ENCODE measurements around the gene TIPARP. TPM values are rescaled to one million over a fixed set of nuclear protein-coding genes. Genes with fewer than 3 reads are reported as not detected.

TIPARP gene
- total and polyA plus RNA-seq, 2 donors (not counting 1 experiment from before 2014, with no cell fraction given) = 11.2 to 42.5 TPM

- H3K4me3 Mint-ChIP-seq = no peak overlapping the region
- Histone ChIP-seq H3K9ac (ENCODE audit: low read length) (no peak overlapping the region), H3K4me3 (ENCODE audit: control extremely low read depth in 1 of 5, extremely low read depth in 1 of 5, insufficient read depth in 1 of 5, low read depth in 2 of 5, low read length in 4 of 5) (no peak overlapping the region), H3K79me2 (ENCODE audit: control insufficient read depth, insufficient read depth, low read length) (no peaks in the 10 kb centered on the region), H3K27ac (ENCODE audit: low read length in 2 of 2) (no peak overlapping the region), H2AFZ (ENCODE audit: insufficient read depth, low read depth, low read length, poor library complexity, severe bottlenecking) (no peak overlapping the region), H3K4me1 (ENCODE audit: control insufficient read depth in 2 of 2, insufficient read depth in 2 of 2, low read length in 2 of 2) (no peaks in the 10 kb centered on the region), H4K20me1 (ENCODE audit: control insufficient read depth, insufficient read depth, low read length, poor library complexity, severe bottlenecking) (no peaks in the 10 kb centered on the region), H3K4me2 (replicated peaks; ENCODE audit: low read depth, low read length, poor library complexity, severe bottlenecking) (no peak overlapping the region), H3K27me3 (replicated peaks in 1 of 4; ENCODE audit: control extremely low read depth in 1 of 4, control insufficient read depth in 3 of 4, insufficient read depth in 4 of 4, low read length in 3 of 4) (no peaks in the 10 kb centered on the region), H3K36me3 (replicated peaks in 1 of 2; ENCODE audit: control extremely low read depth in 1 of 2, control insufficient read depth in 1 of 2, extremely low read depth in 1 of 2, insufficient read depth in 2 of 2, low read length in 1 of 2) (no peaks in the 10 kb centered on the region), H3K9me3 (ENCODE audit: control extremely low read depth in 1 of 3, control insufficient read depth in 2 of 3, insufficient read depth in 1 of 3, low read length in 2 of 3) (no peaks in the 10 kb centered on the region)
- H3K27ac Mint-ChIP-seq = no peak overlapping the region
- ATAC-seq (ENCODE audit: low read depth) (no peak), DNase-seq (no peak)
- POLR2A ChIA-PET = no interaction called here
- no peak for TF ChIP-seq EZH2 (IDR thresholded peaks at IDR 0.05; ENCODE audit: borderline replicate concordance, insufficient read depth, low read depth, low read length, poor library complexity, severe bottlenecking)
- TF ChIP-seq, protein P1, sequence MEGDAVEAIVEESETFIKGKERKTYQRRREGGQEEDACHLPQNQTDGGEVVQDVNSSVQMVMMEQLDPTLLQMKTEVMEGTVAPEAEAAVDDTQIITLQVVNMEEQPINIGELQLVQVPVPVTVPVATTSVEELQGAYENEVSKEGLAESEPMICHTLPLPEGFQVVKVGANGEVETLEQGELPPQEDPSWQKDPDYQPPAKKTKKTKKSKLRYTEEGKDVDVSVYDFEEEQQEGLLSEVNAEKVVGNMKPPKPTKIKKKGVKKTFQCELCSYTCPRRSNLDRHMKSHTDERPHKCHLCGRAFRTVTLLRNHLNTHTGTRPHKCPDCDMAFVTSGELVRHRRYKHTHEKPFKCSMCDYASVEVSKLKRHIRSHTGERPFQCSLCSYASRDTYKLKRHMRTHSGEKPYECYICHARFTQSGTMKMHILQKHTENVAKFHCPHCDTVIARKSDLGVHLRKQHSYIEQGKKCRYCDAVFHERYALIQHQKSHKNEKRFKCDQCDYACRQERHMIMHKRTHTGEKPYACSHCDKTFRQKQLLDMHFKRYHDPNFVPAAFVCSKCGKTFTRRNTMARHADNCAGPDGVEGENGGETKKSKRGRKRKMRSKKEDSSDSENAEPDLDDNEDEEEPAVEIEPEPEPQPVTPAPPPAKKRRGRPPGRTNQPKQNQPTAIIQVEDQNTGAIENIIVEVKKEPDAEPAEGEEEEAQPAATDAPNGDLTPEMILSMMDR (IDR thresholded peaks at IDR 0.05) = no peak
- WGBS (ENCODE audit: insufficient coverage) = no CpG with 5 or more reads among the region's 6 CpGs
- H3K4me1 Mint-ChIP-seq = no peaks in the 10 kb centered on the region
- CTCF ChIA-PET = no interaction called here
- intact Hi-C loops (cut with micrococcal nuclease) = no loop called here
- no peaks in the 10 kb centered on the region for H3K27me3 Mint-ChIP-seq
- H3K9me3 Mint-ChIP-seq (ENCODE audit: insufficient read depth) = no peaks in the 10 kb centered on the region
Measured at GRCh38 chr3:156716105-156716862, 41.9 kb downstream of the TIPARP start.

GRCh38 chr3:156718622-156719306 lies 44.4 kb downstream of the TIPARP start:
- Histone ChIP-seq H2AFZ (ENCODE audit: insufficient read depth, low read depth, low read length, poor library complexity, severe bottlenecking) (no peak overlapping the region), H4K20me1 (ENCODE audit: control insufficient read depth, insufficient read depth, low read length, poor library complexity, severe bottlenecking) (no peaks in the 10 kb centered on the region), H3K9ac (ENCODE audit: low read length) (no peak overlapping the region), H3K27me3 (replicated peaks in 1 of 4; ENCODE audit: control extremely low read depth in 1 of 4, control insufficient read depth in 3 of 4, insufficient read depth in 4 of 4, low read length in 3 of 4) (no peaks in the 10 kb centered on the region), H3K4me1 (ENCODE audit: control insufficient read depth in 2 of 2, insufficient read depth in 2 of 2, low read length in 2 of 2) (no peaks in the 10 kb centered on the region), H3K4me3 (ENCODE audit: control extremely low read depth in 1 of 5, extremely low read depth in 1 of 5, insufficient read depth in 1 of 5, low read depth in 2 of 5, low read length in 4 of 5) (no peak overlapping the region), H3K36me3 (replicated peaks in 1 of 2; ENCODE audit: control extremely low read depth in 1 of 2, control insufficient read depth in 1 of 2, extremely low read depth in 1 of 2, insufficient read depth in 2 of 2, low read length in 1 of 2) (no peaks in the 10 kb centered on the region), H3K4me2 (replicated peaks; ENCODE audit: low read depth, low read length, poor library complexity, severe bottlenecking) (no peak overlapping the region), H3K79me2 (ENCODE audit: control insufficient read depth, insufficient read depth, low read length) (no peaks in the 10 kb centered on the region), H3K9me3 (ENCODE audit: control extremely low read depth in 1 of 3, control insufficient read depth in 2 of 3, insufficient read depth in 1 of 3, low read length in 2 of 3) (no peaks in the 10 kb centered on the region), H3K27ac (ENCODE audit: low read length in 2 of 2) (no peak overlapping the region)
- no peaks in the 10 kb centered on the region for H3K9me3 Mint-ChIP-seq (ENCODE audit: insufficient read depth)
- H3K4me1 Mint-ChIP-seq = no peaks in the 10 kb centered on the region
- 90% methylated on average over 2 of the region's 3 CpGs for WGBS (ENCODE audit: insufficient coverage)
- TF ChIP-seq, protein P1 (IDR thresholded peaks at IDR 0.05) = no peak
- no peak for TF ChIP-seq EZH2 (IDR thresholded peaks at IDR 0.05; ENCODE audit: borderline replicate concordance, insufficient read depth, low read depth, low read length, poor library complexity, severe bottlenecking)
- no peak overlapping the region for H3K4me3 Mint-ChIP-seq
- intact Hi-C loops (cut with micrococcal nuclease) = no loop called here
- ChIA-PET CTCF (no interaction called here), POLR2A (no interaction called here)
- ATAC-seq (ENCODE audit: low read depth) (no peak), DNase-seq (no peak)
- H3K27ac Mint-ChIP-seq = no peak overlapping the region
- no peaks in the 10 kb centered on the region for H3K27me3 Mint-ChIP-seq
